H1 (cell line): Measurements from ENCODE around the gene PHKA2. TPM values are rescaled to one million over a fixed set of nuclear protein-coding genes. Genes with fewer than 3 reads are reported as not detected.
A peak's percentile ranks its signal among the peaks of the same experiment; 100 is the strongest.

Experiments
- CTCF ChIA-PET: fragments of 300-600 bp; sonication (Branson Sonifier 250); formaldehyde crosslinking; loops from one replicate; lab custom pipeline; 2021; ENCODE audit not compliant: partially characterized antibody; lab: Charles Lee
- POLR2A ChIA-PET: fragments of 300-600 bp; sonication (Branson Sonifier 250); formaldehyde crosslinking; loops from one replicate; lab custom pipeline; 2021; ENCODE audit warnings: inconsistent platforms; ENCODE audit not compliant: partially characterized antibody; lab: Charles Lee
- DNase-seq, 2 experiments: peaks; one replicate each; pipeline versions ENCODE4 v3.0.0 to v3.0.0-alpha.2; 2010 to 2022; ENCODE audit warnings: low spot score in 2 of 2, low read depth in 1 of 2, mixed read lengths in 1 of 2
- FAIRE-seq: peaks from 2 replicates; lab custom pipeline; 2011; peaks lifted over from hg19 to GRCh38; lab: Jason Lieb, UNC
- H2AFZ ChIP-seq: 2 replicates; pipeline ENCODE4 v1.8.1; 2012; ENCODE audit warnings: low read length, inconsistent platforms
- H2AK5ac ChIP-seq: 2 replicates; pipeline ENCODE4 v1.6.1; 2013; ENCODE audit warnings: low read depth, low read length
- H2BK120ac ChIP-seq: replicated peaks from 2 replicates; pipeline ENCODE3; 2013; ENCODE audit warnings: low read depth, low read length, inconsistent platforms
- H2BK12ac ChIP-seq: 2 replicates; pipeline ENCODE4 v1.6.1; 2013; ENCODE audit warnings: low read depth, low read length
- H2BK15ac ChIP-seq: 2 replicates; pipeline ENCODE4 v1.6.1; 2013; ENCODE audit warnings: low read length
- H2BK20ac ChIP-seq: 2 replicates; pipeline ENCODE4 v1.6.1; 2013; ENCODE audit warnings: low read length
- H2BK5ac ChIP-seq: 2 replicates; pipeline ENCODE4 v1.6.1; 2013; ENCODE audit warnings: low read depth, low read length
- H3K14ac ChIP-seq: 2 replicates; pipeline ENCODE4 v1.6.1; 2013; ENCODE audit warnings: inconsistent platforms; ENCODE audit not compliant: insufficient read length
- H3K18ac ChIP-seq: 2 replicates; pipeline ENCODE4 v1.6.1; 2013; ENCODE audit warnings: low read length; ENCODE audit errors: extremely low read depth
- H3K23ac ChIP-seq: 2 replicates; pipeline ENCODE4 v1.6.1; 2013; ENCODE audit warnings: inconsistent platforms; ENCODE audit not compliant: insufficient read length
- H3K23me2 ChIP-seq: 2 replicates; pipeline ENCODE4 v1.6.1; 2013; ENCODE audit warnings: low read depth, low read length
- H3K27ac ChIP-seq: 2 replicates; pipeline ENCODE4 v1.6.1; 2011; ENCODE audit warnings: low read depth, low read length, inconsistent platforms
- H3K27me3 ChIP-seq, 4 experiments: replicated peaks in 1 of 4; 1 replicate in 1 of 4; 2 replicates in 3 of 4; pipeline versions ENCODE4 v1.6.1 to v1.8.1; 2011 to 2013; ENCODE audit warnings: low read length in 3 of 4, mild to moderate bottlenecking in 3 of 4, inconsistent platforms in 2 of 4, mixed read lengths in 2 of 4, moderate library complexity in 1 of 4; ENCODE audit not compliant: control insufficient read depth in 3 of 4, insufficient read depth in 3 of 4; ENCODE audit errors: extremely low read depth in 1 of 4
- H3K36me3 ChIP-seq, 4 experiments: 2 replicates each; pipeline versions ENCODE4 v1.6.1 to v1.8.1; 2011 to 2013; ENCODE audit warnings: mild to moderate bottlenecking in 4 of 4, low read length in 3 of 4, moderate library complexity in 2 of 4, control low read depth in 1 of 4, inconsistent platforms in 1 of 4; ENCODE audit not compliant: insufficient read depth in 4 of 4, control insufficient read depth in 2 of 4
- H3K4ac ChIP-seq: replicated peaks from 2 replicates; pipeline ENCODE3; 2013; ENCODE audit warnings: low read length, low read depth, mixed read lengths, inconsistent platforms; ENCODE audit not compliant: insufficient read length
- H3K4me1 ChIP-seq, 4 experiments: replicated peaks in 1 of 4; 1 replicate in 1 of 4; 2 replicates in 3 of 4; pipeline versions ENCODE4 v1.6.1 to v1.8.1; 2011 to 2013; ENCODE audit warnings: low read length in 3 of 4, inconsistent platforms in 2 of 4, mixed read lengths in 1 of 4; ENCODE audit not compliant: insufficient read depth in 4 of 4, control insufficient read depth in 3 of 4
- H3K4me2 ChIP-seq, 2 experiments: 2 replicates each; pipeline versions ENCODE4 v1.6.1 to v1.8.1; 2011 to 2013; ENCODE audit warnings: low read depth in 2 of 2, low read length in 2 of 2, control low read depth in 1 of 2, inconsistent platforms in 1 of 2, mild to moderate bottlenecking in 1 of 2; ENCODE audit not compliant: insufficient read depth in 1 of 2
- H3K4me3 ChIP-seq, 4 experiments: fragments of 200-600, 300-600 bp in 1 of 4; sonication (generic), shearing (Covaris generic), sonication (Bioruptor Twin) in 1 of 4; 2 replicates each; pipeline versions ENCODE4 v1.5.1 to v1.8.1; 2011 to 2016; ENCODE audit warnings: low read length in 4 of 4, low read depth in 3 of 4, control low read depth in 2 of 4, inconsistent platforms in 2 of 4, mild to moderate bottlenecking in 2 of 4, mixed read lengths in 1 of 4, moderate library complexity in 1 of 4; ENCODE audit not compliant: insufficient read depth in 2 of 4; ENCODE audit errors: extremely low read depth in 1 of 4
- H3K56ac ChIP-seq: replicated peaks from 2 replicates; pipeline ENCODE3; 2013; ENCODE audit warnings: low read depth, mild to moderate bottlenecking, mixed read lengths, low read length, inconsistent platforms; ENCODE audit not compliant: insufficient read length
- H3K79me1 ChIP-seq: 2 replicates; pipeline ENCODE4 v1.6.1; 2013; ENCODE audit warnings: low read depth, low read length, control low read depth
- H3K79me2 ChIP-seq, 2 experiments: 2 replicates each; pipeline versions ENCODE4 v1.6.1 to v1.8.1; 2012 to 2013; ENCODE audit warnings: low read length in 2 of 2, mild to moderate bottlenecking in 2 of 2, inconsistent platforms in 1 of 2; ENCODE audit not compliant: insufficient read depth in 2 of 2, control insufficient read depth in 1 of 2
- H3K9ac ChIP-seq, 4 experiments: replicated peaks in 1 of 4; 1 replicate in 1 of 4; 2 replicates in 3 of 4; pipeline versions ENCODE4 v1.6.1 to v1.8.1; 2011 to 2013; ENCODE audit warnings: low read depth in 3 of 4, low read length in 3 of 4, control low read depth in 2 of 4, mild to moderate bottlenecking in 2 of 4, moderate library complexity in 2 of 4, inconsistent platforms in 1 of 4; ENCODE audit errors: extremely low read depth in 1 of 4
- H3K9me3 ChIP-seq, 2 experiments: 2 replicates each; pipeline versions ENCODE4 v1.6.1 to v1.8.1; 2012 to 2013; ENCODE audit warnings: mild to moderate bottlenecking in 2 of 2, moderate library complexity in 2 of 2, control low read depth in 1 of 2, inconsistent platforms in 1 of 2, low read depth in 1 of 2, low read length in 1 of 2, mixed read lengths in 1 of 2; ENCODE audit not compliant: insufficient read depth in 2 of 2
- H4K20me1 ChIP-seq, 2 experiments: replicated peaks in 1 of 2; 2 replicates each; pipeline versions ENCODE3 to v1.8.1; 2011 to 2013; ENCODE audit warnings: inconsistent platforms in 2 of 2, low read length in 2 of 2, mild to moderate bottlenecking in 1 of 2; ENCODE audit not compliant: insufficient read depth in 2 of 2, control insufficient read depth in 1 of 2
- H4K5ac ChIP-seq: 2 replicates; pipeline ENCODE4 v1.6.1; 2013; ENCODE audit warnings: low read length, low read depth, mixed read lengths, inconsistent platforms; ENCODE audit not compliant: insufficient read length
- H4K8ac ChIP-seq: 2 replicates; pipeline ENCODE4 v1.8.0; 2013; ENCODE audit warnings: mild to moderate bottlenecking, moderate library complexity, low read length, inconsistent platforms; ENCODE audit not compliant: insufficient read depth; ENCODE audit errors: extremely low read depth
- H4K91ac ChIP-seq: replicated peaks from 2 replicates; pipeline ENCODE3; 2013; ENCODE audit warnings: low read length, mixed read lengths, inconsistent platforms; ENCODE audit not compliant: insufficient read length
- CBX5 ChIP-seq: fragments of 300-800, 300-1000 bp; sonication (generic); IDR thresholded peaks from 2 replicates; pipeline ENCODE4 v1.7.1; 2016; ENCODE audit warnings: antibody characterized with exemption, low read length, low read depth
- HDAC6 ChIP-seq: IDR thresholded peaks from one replicate; pipeline ENCODE4 v1.7.1; 2012; ENCODE audit warnings: low read depth, mild to moderate bottlenecking, inconsistent platforms, low read length, moderate library complexity
- JUND ChIP-seq: IDR thresholded peaks from 2 replicates; pipeline ENCODE4 v1.6.1; 2011; ENCODE audit warnings: mild to moderate bottlenecking, improper control_type of control experiment, low read length
- POLR2A ChIP-seq, 2 experiments: IDR thresholded peaks; 1 replicate in 1 of 2; 2 replicates in 1 of 2; pipeline ENCODE4 v1.6.1; 2011; ENCODE audit warnings: low read depth in 2 of 2, low read length in 2 of 2, mild to moderate bottlenecking in 2 of 2; ENCODE audit errors: control extremely low read depth in 1 of 2
- POLR2AphosphoS5 ChIP-seq: IDR thresholded peaks from 2 replicates; pipeline ENCODE4 v1.6.1; 2011; ENCODE audit warnings: low read depth, low read length
- RBBP5 ChIP-seq: IDR thresholded peaks from 2 replicates; pipeline ENCODE4 v1.7.1; 2012; ENCODE audit warnings: low read depth, mild to moderate bottlenecking, inconsistent platforms, low read length, moderate library complexity, borderline replicate concordance
- RNF2 ChIP-seq: fragments of 200-900, 300-1000 bp; sonication (generic); IDR thresholded peaks from 2 replicates; pipeline ENCODE4 v1.7.1; 2016; ENCODE audit warnings: borderline replicate concordance, low read depth, mild to moderate bottlenecking, antibody characterized with exemption, low read length; ENCODE audit not compliant: poor library complexity, severe bottlenecking; ENCODE audit errors: missing control alignments
- WGBS, 2 experiments: shearing (Covaris generic) in 1 of 2; methylation state at CpG; one replicate each; pipeline versions ENCODE4 v1.1.6 to v1.1.7; 2013 to 2015; ENCODE audit warnings: low lambda C conversion rate in 2 of 2, mixed read lengths in 2 of 2, inconsistent platforms in 1 of 2, low coverage in 1 of 2, missing lambda C conversion rate in 1 of 2; ENCODE audit not compliant: insufficient replicate concordance in 2 of 2, insufficient coverage in 1 of 2, insufficient read length in 1 of 2; ENCODE audit errors: extremely low coverage in 1 of 2, missing lambda C conversion rate in 1 of 2; 5-methylcytosine and 5-hydroxymethylcytosine counted together
- polyA plus RNA-seq, 7 experiments: library from polyadenylated mRNA; depleted of rRNA in 3 of 7; stranded (reverse) in 5 of 7; unstranded in 2 of 7; fragments of >200 nt in 5 of 7; fragments of 200-250 nt in 2 of 7; gene quantifications; 1 replicate in 5 of 7; 2 replicates in 1 of 7; 4 replicates in 1 of 7; pipeline versions ENCODE4 v1.2.1 to v1.2.3, GENCODE V29; 2011 to 2013; ENCODE audit warnings: missing spikeins in 2 of 7, mixed read lengths in 2 of 7
- total RNA-seq: library from RNA; stranded (reverse); fragmentation: NEBNext Ultra II Directional; extraction: Animal tissue kit (Norgen Biotek cat#: 25700); gene quantifications from 2 replicates; pipeline ENCODE4 v1.2.1, GENCODE V29; 2021
- TF ChIP-seq, protein P1 (sequence below): IDR thresholded peaks from 2 replicates; pipeline ENCODE4 v1.6.1; 2012; ENCODE audit warnings: low read length, inconsistent platforms

Gene PHKA2
- total and polyA plus RNA-seq, 2 of the 8 experiments (the other 6 are each of a cell fraction or from before 2014, with no cell fraction given): 28.1 to 35.8 TPM

GRCh38 chrX:18864390-18864920 is 119.5 kb downstream of the PHKA2 start:
- Histone ChIP-seq H3K4me3 (no peak overlapping the region), H3K14ac (no peak overlapping the region), H3K23ac (no peak overlapping the region), H3K27me3 (no peaks in the 10 kb centered on the region), H3K4me1 (no peaks in the 10 kb centered on the region), H2BK120ac (no peak overlapping the region), H3K4me2 (no peak overlapping the region), H2BK12ac (0 out of 2 replicates have a peak overlapping the region, but pooled peaks have one; percentile 17), H3K56ac (no peak overlapping the region), H3K23me2 (no peaks in the 10 kb centered on the region), H3K4ac (no peak overlapping the region), H4K91ac (no peak overlapping the region), H2BK5ac (no peak overlapping the region), H2AFZ (no peak overlapping the region), H3K36me3 (no peaks in the 10 kb centered on the region), H4K8ac (no peak overlapping the region), H4K5ac (no peak overlapping the region), H2AK5ac (no peak overlapping the region), H3K9me3 (peaks cover 0 to 3% of the 10 kb centered on the region in 2 experiments; a peak in 1 of 4 replicates), H4K20me1 (no peaks in the 10 kb centered on the region), H3K79me2 (no peaks in the 10 kb centered on the region), H2BK20ac (no peak overlapping the region)
- FAIRE-seq (peak; percentile 28), DNase-seq (no peak)
- CTCF ChIA-PET: no interaction called here
- 78% methylated on average over 9 of the region's 15 CpGs; no CpG with 5 or more reads in 1 of the 2 experiments for WGBS, 2 experiments
- TF ChIP-seq POLR2A (IDR thresholded peaks at IDR 0.05; ENCODE audit: control extremely low read depth in 1 of 2, low read depth in 2 of 2, low read length in 2 of 2) (no peak), RNF2 (no peak), JUND (no peak), CBX5 (no peak), RBBP5 (no peak), POLR2AphosphoS5 (no peak), HDAC6 (no peak)
- TF ChIP-seq, protein P1, sequence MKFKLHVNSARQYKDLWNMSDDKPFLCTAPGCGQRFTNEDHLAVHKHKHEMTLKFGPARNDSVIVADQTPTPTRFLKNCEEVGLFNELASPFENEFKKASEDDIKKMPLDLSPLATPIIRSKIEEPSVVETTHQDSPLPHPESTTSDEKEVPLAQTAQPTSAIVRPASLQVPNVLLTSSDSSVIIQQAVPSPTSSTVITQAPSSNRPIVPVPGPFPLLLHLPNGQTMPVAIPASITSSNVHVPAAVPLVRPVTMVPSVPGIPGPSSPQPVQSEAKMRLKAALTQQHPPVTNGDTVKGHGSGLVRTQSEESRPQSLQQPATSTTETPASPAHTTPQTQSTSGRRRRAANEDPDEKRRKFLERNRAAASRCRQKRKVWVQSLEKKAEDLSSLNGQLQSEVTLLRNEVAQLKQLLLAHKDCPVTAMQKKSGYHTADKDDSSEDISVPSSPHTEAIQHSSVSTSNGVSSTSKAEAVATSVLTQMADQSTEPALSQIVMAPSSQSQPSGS: no peak
- TF ChIP-seq, all 59 proteins: peak for 0
- Histone ChIP-seq H3K18ac (no peak overlapping the region), H2BK15ac (no peak overlapping the region), H3K27ac (no peak overlapping the region), H3K9ac (no peak overlapping the region), H3K79me1 (no peaks in the 10 kb centered on the region)
- POLR2A ChIA-PET: no interaction called here
